ENCODE data around the gene SLC22A23.

The SLC22A23 gene

DNA sequence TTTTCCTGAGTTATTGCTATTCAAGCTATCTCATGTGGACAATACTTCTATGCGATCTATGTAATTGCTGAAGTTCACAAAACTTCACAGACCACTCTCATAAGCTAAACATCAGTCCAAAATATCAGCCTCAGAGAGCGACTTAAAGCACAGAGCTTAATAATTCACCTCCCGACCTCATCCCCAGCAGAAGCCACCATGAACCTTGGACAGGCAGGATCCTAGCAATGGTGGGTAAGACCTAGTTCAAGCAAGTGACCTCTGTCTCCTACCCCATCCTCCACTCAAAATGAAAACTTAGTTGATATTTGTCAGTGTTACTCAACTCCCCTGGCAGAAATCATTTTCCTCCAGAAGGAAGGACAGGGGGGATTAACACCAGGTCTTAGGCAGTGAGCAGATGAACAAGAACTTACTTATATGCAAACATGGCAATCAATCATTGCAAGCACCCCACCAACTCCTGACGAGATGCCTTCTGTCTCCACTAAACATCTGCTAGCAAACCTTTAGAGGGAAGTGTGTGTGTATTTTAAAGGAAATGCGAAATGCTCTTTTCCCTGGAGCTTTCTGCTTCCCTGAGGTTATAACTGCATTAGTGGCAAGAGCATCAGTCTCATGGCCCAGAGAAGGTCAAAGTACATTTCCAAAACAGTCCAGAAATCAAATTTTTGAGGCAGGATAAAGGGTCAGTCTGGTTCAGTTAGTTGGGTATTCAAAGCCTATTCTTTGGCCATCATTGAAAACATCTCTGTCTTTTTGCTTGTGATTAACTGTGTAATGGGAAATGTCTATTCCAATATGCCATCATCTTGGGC, 90.0 kb downstream of the SLC22A23 start:
- DNase-seq = no peak

DNA sequence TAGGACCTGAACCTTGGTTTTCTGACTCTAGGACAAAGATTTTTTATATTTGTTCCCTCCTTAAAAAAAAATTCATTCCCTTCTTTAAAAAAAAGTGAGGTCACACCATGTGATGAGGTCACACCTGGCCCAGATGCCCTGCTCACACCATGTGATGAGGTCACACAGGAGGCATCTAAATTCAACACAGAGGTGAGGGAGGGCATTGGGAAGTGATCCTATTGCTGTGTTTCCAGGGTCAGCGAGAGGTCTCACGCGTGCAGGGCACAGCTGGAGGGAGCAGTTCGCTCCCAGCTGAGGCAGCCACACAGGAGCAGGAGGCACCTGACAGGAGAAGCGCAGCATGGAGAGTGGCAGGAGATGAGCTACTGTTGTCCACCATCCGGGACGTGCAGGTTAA, 92.5 kb downstream of the SLC22A23 start:
- no peak for DNase-seq

DNA sequence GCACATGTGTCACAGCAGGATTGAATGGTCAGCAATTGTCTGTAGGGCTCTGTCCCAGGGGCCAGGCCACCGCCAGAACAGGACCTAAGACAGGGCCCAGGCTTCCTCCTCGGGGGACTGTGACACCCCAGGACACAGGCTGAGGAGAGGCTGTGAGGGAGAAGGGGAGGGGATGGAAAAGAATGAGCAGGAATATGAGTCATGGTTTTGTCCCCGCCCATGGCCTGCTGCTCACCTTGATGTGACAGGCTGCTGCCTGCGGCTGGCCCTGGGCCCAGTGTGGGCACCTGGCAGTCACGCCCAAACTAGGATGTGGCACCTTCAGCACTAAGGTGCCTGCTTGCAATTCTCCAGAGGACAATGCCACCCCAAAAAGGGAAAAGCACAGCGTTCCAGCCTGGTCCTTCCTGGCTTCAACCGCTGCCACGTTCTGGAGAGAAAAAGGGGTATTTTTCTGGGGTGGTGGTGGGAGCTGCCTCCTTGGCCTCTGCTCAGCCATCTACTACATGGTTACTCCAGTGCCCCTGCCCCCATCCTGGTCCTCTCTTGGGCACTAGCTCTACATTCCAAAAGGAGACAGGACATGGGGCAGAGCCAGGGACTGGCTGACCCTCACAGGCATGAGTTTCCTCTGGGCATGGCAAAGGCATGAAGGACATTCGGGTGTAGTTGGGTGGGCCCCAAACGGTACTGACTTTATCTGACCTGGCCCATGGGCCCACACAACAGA, 93.4 kb downstream of the SLC22A23 start:
- no peak for DNase-seq

DNA sequence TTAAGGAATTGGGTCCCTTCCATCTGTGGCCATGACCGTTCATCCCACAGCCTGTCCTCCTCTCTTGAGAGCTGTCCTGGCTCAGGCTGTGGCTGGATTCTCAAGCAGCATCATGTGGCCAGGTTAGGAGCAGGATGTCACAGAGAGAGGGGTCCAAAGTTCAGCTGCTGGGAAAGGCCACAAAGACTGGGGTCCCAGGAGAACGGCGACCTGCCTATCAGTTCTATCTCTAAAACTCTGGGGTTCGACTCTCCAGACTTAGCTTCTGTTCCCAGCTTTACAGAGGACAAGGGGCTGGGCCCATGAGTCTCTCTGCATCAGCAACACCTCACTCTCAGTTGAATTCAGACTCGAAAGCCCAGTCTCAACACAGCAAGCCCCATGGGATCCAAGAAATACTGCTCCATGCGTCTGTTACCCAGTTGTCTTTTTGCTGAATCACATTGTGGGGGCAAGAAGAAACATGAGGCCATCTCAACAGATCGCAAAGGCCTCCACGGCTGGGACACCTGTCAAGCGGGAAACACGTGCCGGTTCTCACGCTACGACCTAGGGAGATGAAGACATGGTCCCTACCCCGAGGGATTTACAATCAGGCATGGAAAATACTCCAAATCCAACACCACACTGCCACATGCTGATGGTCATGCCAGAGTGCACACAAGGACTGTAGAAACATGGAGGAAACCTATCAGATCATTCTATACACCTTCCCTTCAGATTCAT, 95.4 kb downstream of the SLC22A23 start:
- no peak for DNase-seq

DNA sequence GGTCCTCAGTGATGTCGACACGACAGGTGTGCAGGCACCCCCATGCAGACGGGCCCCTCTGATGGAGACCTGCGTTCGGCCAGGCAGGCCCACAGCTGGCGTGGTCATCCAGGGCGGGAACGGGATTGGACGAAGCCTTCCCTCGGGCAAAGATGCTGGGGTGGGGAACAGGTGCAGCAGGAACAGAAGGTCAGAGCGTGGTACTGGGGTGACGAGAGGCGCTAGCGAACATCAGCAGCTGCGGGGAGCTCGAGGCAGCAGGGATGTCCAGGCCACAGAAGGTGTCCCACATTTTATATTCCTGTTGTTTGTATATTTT, 96.2 kb downstream of the SLC22A23 start:
- no peak for DNase-seq

DNA sequence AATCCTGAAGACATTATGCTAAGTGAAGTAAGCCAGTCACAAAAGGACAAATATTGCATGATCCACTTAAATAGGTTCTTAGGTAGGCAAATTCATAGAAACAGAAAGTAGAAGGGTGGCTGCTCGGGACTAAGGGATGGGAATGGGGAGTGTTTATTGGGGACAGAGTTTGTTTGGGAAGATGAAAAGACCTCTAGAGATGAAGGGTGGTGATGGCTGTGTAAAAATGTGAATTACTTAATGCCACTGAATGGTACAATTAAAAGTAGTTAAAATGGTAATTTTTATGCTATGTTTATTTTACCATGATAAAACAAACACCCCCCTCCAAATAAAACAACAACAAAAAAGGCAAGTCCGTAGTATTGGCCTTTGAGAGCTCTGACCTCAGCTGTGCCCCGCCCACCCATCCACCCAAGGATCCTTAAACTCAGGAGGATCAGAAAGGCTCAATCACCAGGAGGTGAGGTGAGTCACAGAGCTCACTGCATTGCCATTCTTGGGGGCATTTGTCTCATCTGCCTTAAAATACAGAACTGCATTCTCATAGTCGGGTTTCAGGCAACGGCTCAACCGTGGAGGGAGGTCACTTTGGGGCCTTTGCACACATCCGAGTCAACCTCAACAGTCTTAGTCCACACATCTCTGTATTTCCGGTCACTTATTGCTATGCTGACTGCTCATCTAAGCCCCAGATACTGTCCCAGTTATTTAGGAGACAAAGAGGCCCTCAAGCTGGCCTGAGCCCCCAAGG, 96.7 kb downstream of the SLC22A23 start:
- DNase-seq = no peak

DNA sequence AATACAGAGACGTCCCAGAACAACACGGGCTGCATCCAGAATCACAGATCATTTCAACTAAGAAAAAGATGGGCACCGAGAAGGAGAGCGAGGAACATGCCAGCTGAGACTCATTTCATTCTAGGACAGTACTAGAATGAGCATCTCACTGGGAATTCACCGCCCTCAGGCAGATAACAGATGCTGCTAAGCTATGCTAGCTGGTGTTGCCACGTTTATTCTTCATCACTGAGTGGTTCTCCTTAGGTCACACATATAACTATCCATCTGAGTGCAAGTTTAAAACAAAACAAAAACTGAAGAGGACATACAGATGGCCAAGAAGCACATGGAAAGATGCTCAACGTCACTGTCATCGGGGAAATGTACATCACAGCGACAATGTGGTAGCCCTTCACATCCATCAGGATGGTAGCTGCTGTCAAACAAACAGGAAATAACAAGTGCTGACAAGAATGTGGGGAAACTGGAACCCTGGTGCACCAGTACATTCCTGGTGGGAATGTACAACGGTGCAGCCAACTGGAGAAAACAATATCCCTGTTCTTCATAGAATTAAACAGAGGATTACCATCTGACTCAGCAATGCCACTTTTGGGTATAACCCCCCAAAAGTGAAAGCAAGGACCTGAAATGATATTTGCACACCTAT, 97.6 kb downstream of the SLC22A23 start:
- DNase-seq = no peak

DNA sequence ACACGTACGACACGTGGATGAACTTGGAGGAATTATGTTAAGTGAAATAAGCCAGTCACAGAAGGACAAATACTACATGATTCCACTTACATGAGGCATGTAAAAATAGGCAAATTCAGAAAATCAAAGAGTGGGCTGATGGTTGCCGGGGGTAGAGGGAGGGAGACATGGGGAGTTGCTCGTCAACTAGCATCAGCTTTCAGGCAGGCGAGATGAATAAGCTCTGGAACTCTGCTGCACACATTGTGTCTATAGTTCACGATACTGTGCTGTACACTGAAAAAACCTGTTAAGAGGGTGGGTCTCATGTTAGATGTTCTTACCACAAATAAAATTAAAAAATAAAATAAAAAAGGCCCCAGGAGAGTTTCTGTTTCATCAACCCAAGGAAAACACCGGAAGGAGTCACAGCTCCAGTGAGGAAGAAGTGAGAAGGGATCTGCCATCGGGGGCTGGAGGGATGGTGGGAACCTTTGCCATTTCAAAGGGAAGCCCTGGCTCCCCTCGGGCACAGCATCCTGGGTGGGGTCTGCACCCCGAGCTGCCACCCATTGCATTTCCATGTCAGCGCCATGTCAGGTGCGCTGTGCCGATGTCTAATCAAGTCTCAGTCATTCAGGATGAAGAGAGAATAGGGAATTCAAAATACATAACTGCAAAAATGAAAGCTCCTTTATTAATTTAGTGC, 98.3 kb downstream of the SLC22A23 start:
- DNase-seq = no peak

DNA sequence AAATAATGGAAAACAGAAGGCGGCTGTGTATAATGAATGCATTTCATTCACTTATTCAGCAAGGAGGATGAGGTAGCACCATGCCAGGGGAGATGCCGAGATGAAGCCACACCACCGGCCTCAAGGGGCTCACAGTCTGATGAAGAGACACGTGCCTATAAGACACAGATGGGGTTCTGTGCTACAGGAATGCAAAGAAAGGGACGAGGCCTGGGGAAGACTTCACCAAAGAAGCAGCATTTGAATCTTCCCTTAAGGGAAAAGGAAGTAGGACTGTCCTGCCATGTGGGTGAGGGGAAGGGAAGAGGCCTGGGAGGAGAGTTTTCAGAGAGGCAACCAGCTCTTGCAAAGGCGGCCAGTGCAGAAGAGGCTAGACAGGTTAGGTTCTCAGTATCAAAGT, 99.2 kb downstream of the SLC22A23 start:
- no peak for DNase-seq

DNA sequence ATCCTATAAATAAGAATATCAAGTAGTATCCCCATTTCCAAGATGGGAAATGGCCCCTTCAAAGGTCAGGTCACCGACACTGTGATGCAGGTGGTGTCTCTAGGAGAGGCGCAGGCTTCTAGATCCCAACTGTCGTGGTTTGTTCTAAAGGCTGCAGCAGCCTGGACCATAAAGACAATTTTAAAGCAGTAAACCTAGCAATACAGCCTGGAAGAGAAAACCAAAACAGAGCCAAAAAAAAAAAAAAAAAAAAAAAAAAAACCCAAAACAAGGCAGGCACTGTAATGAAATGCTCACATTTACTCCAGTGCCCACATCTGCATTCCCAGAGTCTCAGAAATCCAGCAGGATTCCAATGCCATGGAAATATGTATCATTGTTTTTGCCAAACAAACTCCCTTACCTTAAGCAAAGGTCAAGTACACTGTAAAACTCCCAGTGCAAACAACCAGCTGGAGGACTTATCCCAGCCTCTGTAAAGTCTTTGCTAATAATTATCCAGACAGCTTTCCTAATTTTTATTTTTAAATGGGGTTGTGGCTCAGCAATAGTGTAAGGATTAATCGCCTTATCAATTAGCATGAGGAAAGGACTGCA, 99.9 kb downstream of the SLC22A23 start:
- DNase-seq = no peak

DNA sequence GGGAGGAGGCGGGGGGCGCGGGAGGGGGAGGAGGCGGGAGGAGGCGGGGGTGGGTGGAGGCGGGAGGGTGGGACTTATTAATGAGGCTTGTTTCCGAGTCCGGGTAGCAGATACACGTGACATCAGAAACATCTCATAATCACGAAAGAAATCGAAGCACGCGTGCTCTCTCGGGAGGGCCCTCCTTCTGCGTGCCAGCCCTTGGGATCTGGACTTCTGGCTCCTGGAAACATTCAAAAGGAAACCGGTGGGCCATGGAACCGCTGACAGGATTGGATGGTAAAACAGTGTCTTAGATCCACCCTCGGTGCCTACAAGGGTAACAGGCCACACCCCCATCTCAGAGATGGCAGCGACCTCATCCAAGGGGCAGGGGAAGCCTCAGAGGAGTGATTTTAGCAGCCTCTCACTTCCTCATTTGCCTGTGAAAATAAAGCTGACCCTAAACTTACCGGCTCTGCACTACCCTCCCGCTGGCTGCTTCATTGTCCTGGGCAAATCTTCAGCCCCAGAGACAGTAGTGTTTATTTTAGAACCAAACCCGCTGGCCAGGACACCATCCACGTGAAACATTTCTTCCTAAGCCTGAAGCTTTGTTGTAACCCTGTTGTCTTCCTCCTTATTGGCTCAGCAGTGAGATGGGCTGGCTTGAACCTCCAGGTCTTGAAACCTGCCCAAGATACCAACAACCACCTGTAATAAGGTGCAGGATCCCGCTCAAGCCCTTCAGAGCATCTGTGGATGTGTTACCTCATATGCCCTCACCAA, 100.6 kb downstream of the SLC22A23 start:
- no peak for DNase-seq

DNA sequence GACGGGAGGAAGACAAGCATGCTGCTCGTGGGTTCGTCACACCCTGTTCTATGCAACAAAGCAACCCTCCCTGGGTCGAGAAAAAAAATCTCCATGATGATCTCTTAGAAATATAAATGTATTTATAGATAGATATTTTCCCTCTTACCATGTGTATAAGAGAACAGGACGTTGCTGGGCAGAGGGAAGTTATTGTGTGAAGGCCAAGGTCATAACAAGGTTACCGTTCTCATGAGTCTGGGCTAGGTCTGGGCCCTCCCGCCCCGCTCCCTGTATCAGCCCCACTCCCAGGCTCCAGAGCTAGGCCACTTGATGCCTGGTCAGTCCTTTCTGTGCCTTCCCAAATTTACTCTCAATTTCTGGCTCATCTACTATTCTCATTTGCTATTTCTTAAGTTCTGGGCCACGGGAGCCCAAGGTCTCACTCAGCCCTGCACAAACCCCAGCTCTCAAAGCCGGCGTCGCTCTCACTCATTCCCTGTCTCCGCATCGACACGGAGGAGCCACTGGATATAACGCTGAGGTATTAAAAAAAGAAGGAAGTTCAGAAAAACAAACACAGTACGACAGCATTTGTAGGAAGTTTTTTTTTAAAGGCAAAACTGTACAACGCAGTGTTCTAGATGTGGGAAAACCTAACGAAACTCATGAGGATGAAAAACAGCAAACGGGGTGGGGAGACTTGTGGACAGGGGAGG, 101.3 kb downstream of the SLC22A23 start:
- no peak for DNase-seq

DNA sequence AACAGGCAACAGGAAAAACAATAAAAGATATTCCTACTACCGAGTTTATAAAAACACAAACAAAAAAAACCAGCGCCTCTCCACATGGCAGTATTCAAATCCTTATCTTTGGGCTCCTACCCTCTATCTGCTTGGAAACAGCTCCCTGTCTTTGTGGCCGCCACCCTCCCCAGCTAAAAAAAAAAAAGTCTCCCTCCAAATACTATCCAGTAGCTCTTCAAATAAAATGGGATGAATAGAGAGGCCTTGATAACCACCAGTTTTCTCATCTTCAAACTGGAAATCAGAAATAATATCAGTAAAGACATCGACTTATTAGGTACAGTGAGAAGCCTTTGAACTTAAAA, 101.9 kb downstream of the SLC22A23 start:
- DNase-seq = no peak

DNA sequence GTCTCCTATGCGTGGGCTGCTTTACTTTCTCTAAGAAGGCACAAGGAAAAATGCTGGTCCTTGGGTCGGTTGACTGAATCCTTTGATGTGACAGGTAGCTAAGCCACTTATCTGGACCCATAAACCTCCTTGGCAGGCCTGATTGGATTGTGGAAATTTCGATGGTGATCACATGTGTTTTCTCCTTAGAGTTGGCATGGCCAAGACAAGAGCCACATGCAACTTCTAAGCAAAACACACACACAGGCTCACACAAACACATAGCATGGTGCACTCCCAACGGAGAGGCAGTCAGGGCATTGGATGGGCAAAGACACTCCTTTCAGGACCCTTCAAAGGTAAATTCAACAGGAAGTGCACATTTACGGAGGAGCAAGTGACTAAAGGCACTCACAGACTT, 102.9 kb downstream of the SLC22A23 start:
- DNase-seq = no peak

DNA sequence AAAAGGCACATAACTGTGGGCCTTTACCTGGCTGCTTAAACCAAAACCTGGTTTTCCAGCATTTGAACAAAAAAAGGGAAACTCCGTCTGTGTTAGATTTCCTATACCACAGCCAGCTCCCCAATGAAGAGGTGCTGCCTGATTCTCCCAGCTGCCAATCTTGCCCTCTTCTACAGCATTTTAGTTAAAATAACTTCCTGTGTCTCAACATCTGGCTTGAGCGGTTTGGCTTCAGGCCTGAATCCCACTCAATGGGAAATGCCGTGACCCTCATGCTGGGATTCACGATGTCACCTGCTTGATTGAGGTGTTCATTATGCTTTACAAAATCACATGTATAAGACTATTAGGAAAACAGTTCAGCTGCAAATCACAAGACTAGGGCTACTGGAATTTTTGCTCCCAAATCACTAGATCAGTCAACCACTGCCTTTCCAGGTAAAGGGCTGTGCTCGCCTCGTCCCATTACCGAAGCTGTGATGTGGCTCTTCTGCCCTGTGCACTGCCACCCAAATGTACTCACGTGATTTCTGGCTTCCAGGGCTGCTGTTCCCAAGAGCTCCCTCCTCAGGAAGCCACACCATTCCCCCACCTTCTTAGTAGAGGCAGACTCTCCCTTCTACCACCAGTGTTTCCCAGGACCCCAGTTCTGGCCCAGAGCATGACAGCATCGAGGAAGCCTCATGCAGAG, 103.5 kb downstream of the SLC22A23 start:
- no peak for DNase-seq

DNA sequence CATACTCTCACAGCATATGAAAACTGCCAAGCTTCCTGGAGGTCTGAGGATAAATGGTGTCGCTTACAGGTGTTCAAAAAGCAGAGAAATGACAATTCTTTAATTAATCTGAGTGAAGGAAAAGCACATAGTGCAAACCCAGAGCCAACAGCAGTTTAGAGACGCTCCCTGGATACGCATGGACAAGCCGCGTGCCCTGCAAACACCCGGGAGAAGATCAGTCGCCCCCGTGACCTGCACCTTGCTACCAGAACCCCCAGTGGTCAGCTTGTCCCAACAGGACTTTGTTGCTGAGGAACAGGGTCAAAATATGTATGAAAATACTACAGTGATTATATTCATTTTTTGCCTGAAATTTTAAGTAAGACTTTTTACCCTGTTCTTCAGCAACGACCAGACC, 104.2 kb downstream of the SLC22A23 start:
- no peak for DNase-seq

DNA sequence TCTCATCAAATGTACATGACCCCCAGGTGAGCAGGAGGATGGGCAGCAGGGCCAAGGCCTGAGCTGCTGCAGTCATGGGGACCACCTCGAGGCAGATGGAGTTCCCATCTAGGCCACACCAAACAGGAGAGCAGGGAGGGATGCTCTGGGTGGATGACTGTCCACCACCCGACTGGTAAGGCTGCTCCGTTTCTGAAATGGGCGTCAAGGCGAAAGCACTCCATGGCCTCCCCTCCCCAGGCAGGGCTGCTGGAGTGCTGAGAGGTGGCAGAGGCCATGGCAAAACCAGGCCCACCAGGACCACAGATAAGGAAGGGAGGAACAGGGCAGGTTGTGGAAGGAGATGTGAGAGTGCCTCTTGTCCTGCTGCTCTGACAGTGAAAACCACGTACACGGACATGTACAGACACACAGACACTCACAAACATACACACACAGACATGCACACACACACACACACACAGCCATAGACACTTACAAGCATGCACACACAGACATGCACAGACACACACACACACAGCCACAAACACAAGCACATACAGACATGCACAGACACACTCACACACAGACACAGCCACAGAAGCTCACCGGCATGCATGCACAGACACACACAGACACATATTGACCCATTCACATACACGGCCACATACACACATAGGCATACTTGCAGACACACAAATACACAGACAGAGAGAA, 104.9 kb downstream of the SLC22A23 start:
- DNase-seq = no peak

DNA sequence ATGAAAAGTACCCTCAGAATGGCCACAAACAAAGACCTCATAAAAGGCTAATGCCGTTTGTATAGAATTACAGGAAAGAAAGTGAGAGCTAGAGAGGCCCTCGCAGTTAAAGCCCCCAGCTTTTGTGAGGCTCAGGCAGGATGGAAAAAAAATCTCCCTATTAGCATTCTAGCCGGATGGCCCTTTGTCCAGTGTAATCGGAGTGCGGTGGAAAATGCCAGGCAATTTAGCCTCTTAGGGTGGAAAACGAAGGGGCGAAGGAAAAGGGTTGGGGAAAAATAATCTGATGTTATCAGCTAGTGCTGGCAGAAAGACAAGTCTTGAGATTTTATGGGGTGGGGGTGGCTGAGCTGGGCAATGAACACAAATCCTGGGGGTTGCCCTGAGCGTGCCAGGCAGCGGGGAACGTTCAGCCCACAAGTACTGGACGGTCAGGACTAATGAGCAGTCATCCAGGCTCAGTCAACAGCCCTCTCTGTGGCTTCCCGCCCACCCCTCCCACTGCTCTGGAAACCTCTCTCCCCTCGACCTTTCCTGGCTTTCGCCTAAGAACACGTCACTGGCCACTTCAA, 105.7 kb downstream of the SLC22A23 start:
- no peak for DNase-seq

All from NCI-H2081 treated with DMSO at 0.1 percent for 48 hours (cell line).